RWPE2 (cell line): ENCODE data around the gene SIGLEC9.

Experiments
- ATAC-seq: fragments of 200-7000 bp; cut with Tn5 transposase; 3 replicates; pipeline ENCODE4 v1.9.1; 2021; ENCODE audit warnings: low read depth
- DNase-seq: peaks from one replicate; pipeline ENCODE4 v3.0.0-alpha.2; 2020; ENCODE audit warnings: low spot score
- H3K27ac ChIP-seq: fragments of 450-650 bp; 2 replicates; pipeline ENCODE4 v1.5.1; 2017; ENCODE audit warnings: mild to moderate bottlenecking; ENCODE audit not compliant: poor library complexity, severe bottlenecking
- H3K27me3 ChIP-seq: fragments of 250-450 bp; sonication (Bioruptor Pico); 2 replicates; pipeline ENCODE4 v1.5.1; 2021; ENCODE audit warnings: mild to moderate bottlenecking, moderate library complexity; ENCODE audit not compliant: insufficient read depth, poor library complexity, severe bottlenecking
- H3K36me3 ChIP-seq: fragments of 250-450 bp; sonication (Bioruptor Pico); 2 replicates; pipeline ENCODE4 v1.5.1; 2020; ENCODE audit warnings: low read depth, mild to moderate bottlenecking, moderate library complexity
- H3K4me1 ChIP-seq: fragments of 250-450 bp; sonication (Bioruptor Pico); 2 replicates; pipeline ENCODE4 v1.5.1; 2021; ENCODE audit warnings: mild to moderate bottlenecking, moderate library complexity; ENCODE audit not compliant: insufficient read depth, poor library complexity, severe bottlenecking
- H3K4me3 ChIP-seq: fragments of 250-450 bp; sonication (Bioruptor Pico); 2 replicates; pipeline ENCODE4 v1.5.1; 2021; ENCODE audit warnings: mild to moderate bottlenecking, moderate library complexity; ENCODE audit not compliant: severe bottlenecking
- H3K9me3 ChIP-seq: fragments of 250-450 bp; sonication (Bioruptor Pico); 2 replicates; pipeline ENCODE4 v1.5.1; 2021; ENCODE audit warnings: mild to moderate bottlenecking, moderate library complexity; ENCODE audit not compliant: severe bottlenecking
- CTCF ChIP-seq: fragments of 450-650 bp; IDR thresholded peaks from one replicate; pipeline ENCODE4 v1.5.1; 2017; ENCODE audit warnings: mild to moderate bottlenecking, moderate library complexity; ENCODE audit not compliant: poor library complexity, severe bottlenecking

SIGLEC9 gene

GRCh38 chr19:51108066-51108804 lies 16.5 kb upstream of the SIGLEC9 start, which contains the start of gene CTU1:
CTU1 (minus strand) TSS chr19:51108409; CDS start chr19:51104569, 3,840 bp downstream.
- no peak for TF ChIP-seq CTCF
- Histone ChIP-seq H3K9me3 (no peaks in the 10 kb centered on the region), H3K4me3 (peak within 1 kb of the TSS; percentile 68), H3K36me3 (peaks cover 10% of the 10 kb centered on the region), H3K27me3 (no peaks in the 10 kb centered on the region), H3K4me1 (no peaks in the 10 kb centered on the region), H3K27ac (peak within 1 kb of the TSS; percentile 44)
- ATAC-seq = peak; percentile 98
- DNase-seq = peak; percentile 98

GRCh38 chr19:51108805-51109146 lies 15.9 kb upstream of the SIGLEC9 start:
- DNase-seq = no peak

GRCh38 chr19:51110666-51110971 lies 14.1 kb upstream of the SIGLEC9 start:
- no peaks in the 10 kb centered on the region for H3K4me1 ChIP-seq
- no peaks in the 10 kb centered on the region for H3K9me3 ChIP-seq
- ATAC-seq = no peak
- H3K4me3 ChIP-seq = no peak overlapping the region
- DNase-seq = no peak
- H3K27ac ChIP-seq = no peak overlapping the region
- no peak for TF ChIP-seq CTCF
- H3K36me3 ChIP-seq = peaks cover 4% of the 10 kb centered on the region; the same call in 1 of the 2 replicates
- H3K27me3 ChIP-seq = no peaks in the 10 kb centered on the region

More at GRCh38 chr19:51108805-51109146, 15.9 kb upstream of the SIGLEC9 start:
- no peak for TF ChIP-seq CTCF
- Histone ChIP-seq H3K36me3 (peaks cover 6% of the 10 kb centered on the region), H3K9me3 (no peaks in the 10 kb centered on the region), H3K4me3 (peak overlapping the region; percentile 68), H3K4me1 (no peaks in the 10 kb centered on the region), H3K27ac (no peak overlapping the region), H3K27me3 (no peaks in the 10 kb centered on the region)
- ATAC-seq = peak; percentile 5; the same call in 1 of the 3 replicates

GRCh38 chr19:51111606-51112005 lies 13.1 kb upstream of the SIGLEC9 start:
- TF ChIP-seq CTCF = no peak
- no peaks in the 10 kb centered on the region for H3K4me1 ChIP-seq
- ATAC-seq (no peak), DNase-seq (no peak)
- H3K27ac ChIP-seq = no peak overlapping the region
- peaks cover 4% of the 10 kb centered on the region; the same call in 1 of the 2 replicates for H3K36me3 ChIP-seq
- no peaks in the 10 kb centered on the region for H3K9me3 ChIP-seq
- H3K27me3 ChIP-seq = no peaks in the 10 kb centered on the region
- H3K4me3 ChIP-seq = no peak overlapping the region

GRCh38 chr19:51114087-51114729 lies 10.5 kb upstream of the SIGLEC9 start:
- no peak for TF ChIP-seq CTCF
- Histone ChIP-seq H3K9me3 (no peaks in the 10 kb centered on the region), H3K4me1 (no peaks in the 10 kb centered on the region), H3K4me3 (no peak overlapping the region), H3K36me3 (no peaks in the 10 kb centered on the region), H3K27ac (no peak overlapping the region), H3K27me3 (no peaks in the 10 kb centered on the region)
- DNase-seq (no peak), ATAC-seq (no peak)
